Thoracic aorta (tissue), 2 donors: ENCODE data around the gene SCARF1. TPM values are rescaled to one million over a fixed set of nuclear protein-coding genes. Genes with fewer than 3 reads are reported as not detected.
A peak's percentile ranks its signal among the peaks of the same experiment; 100 is the strongest.

Source experiments
- ATAC-seq: fragments of 150-250 bp; one replicate; pipeline ENCODE4 v1.8.0; 2017; ENCODE audit warnings: low read depth; ENCODE audit not compliant: insufficient number of reproducible peaks, low FRiP score
- DNase-seq: peaks from one replicate; pipeline ENCODE4 v3.0.0-alpha.2; 2020; ENCODE audit warnings: low spot score
- H3K27ac ChIP-seq, 2 donors: fragments of 200-600 bp; sonication (generic); 1 replicate in 1 of 2; 2 replicates in 1 of 2; pipeline ENCODE4 v1.5.1; 2016; ENCODE audit warnings: mild to moderate bottlenecking in 2 of 2, moderate library complexity in 2 of 2
- H3K27me3 ChIP-seq: fragments of 200-600 bp; sonication (generic); replicated peaks from 2 replicates; pipeline ENCODE4 v1.6.0; 2016; ENCODE audit warnings: mild to moderate bottlenecking; ENCODE audit not compliant: insufficient read depth
- H3K36me3 ChIP-seq: fragments of 200-600 bp; sonication (generic); one replicate; pipeline ENCODE4 v1.5.1; 2016
- H3K4me1 ChIP-seq, 2 donors: fragments of 200-600 bp; sonication (generic); 1 replicate in 1 of 2; 2 replicates in 1 of 2; pipeline versions ENCODE4 v1.5.1 to v1.6.0; 2016; ENCODE audit warnings: low read depth in 2 of 2, mild to moderate bottlenecking in 1 of 2; ENCODE audit not compliant: control insufficient read depth in 1 of 2
- H3K4me3 ChIP-seq: fragments of 200-600 bp; sonication (generic); 2 replicates; pipeline ENCODE4 v1.5.1; 2016; ENCODE audit warnings: mild to moderate bottlenecking
- H3K9me3 ChIP-seq: fragments of 200-600 bp; sonication (generic); 2 replicates; pipeline ENCODE4 v1.5.1; 2016
- total RNA-seq, 2 donors: library from RNA; depleted of rRNA; stranded (reverse); fragments of >200 nt; gene quantifications; one replicate each; pipeline versions ENCODE4 v1.1.0 to v1.2.3, GENCODE V29; 2016
- TF ChIP-seq, protein P1 (sequence below): fragments of 200-600 bp; sonication (generic); IDR thresholded peaks from one replicate; pipeline ENCODE4 v1.5.1; 2019; ENCODE audit warnings: antibody characterized with exemption

SCARF1 gene
- total RNA-seq, 2 donors from 2014 or later: 17.6 to 19.1 TPM

GRCh38 chr17:1601571-1601970, 44.0 kb downstream of the SCARF1 start:
- H3K27ac ChIP-seq: no peak overlapping the region
- no peaks in the 10 kb centered on the region for H3K4me1 ChIP-seq
- H3K27me3 ChIP-seq: no peaks in the 10 kb centered on the region
- DNase-seq (no peak), ATAC-seq (no peak)
- no peak overlapping the region for H3K4me3 ChIP-seq
- H3K36me3 ChIP-seq: no peaks in the 10 kb centered on the region
- TF ChIP-seq, protein P1, sequence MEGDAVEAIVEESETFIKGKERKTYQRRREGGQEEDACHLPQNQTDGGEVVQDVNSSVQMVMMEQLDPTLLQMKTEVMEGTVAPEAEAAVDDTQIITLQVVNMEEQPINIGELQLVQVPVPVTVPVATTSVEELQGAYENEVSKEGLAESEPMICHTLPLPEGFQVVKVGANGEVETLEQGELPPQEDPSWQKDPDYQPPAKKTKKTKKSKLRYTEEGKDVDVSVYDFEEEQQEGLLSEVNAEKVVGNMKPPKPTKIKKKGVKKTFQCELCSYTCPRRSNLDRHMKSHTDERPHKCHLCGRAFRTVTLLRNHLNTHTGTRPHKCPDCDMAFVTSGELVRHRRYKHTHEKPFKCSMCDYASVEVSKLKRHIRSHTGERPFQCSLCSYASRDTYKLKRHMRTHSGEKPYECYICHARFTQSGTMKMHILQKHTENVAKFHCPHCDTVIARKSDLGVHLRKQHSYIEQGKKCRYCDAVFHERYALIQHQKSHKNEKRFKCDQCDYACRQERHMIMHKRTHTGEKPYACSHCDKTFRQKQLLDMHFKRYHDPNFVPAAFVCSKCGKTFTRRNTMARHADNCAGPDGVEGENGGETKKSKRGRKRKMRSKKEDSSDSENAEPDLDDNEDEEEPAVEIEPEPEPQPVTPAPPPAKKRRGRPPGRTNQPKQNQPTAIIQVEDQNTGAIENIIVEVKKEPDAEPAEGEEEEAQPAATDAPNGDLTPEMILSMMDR: no peak
- no peaks in the 10 kb centered on the region for H3K9me3 ChIP-seq

- no peak for ATAC-seq
Observed at GRCh38 chr17:1598399-1599095, 47.0 kb downstream of the SCARF1 start.

DNA sequence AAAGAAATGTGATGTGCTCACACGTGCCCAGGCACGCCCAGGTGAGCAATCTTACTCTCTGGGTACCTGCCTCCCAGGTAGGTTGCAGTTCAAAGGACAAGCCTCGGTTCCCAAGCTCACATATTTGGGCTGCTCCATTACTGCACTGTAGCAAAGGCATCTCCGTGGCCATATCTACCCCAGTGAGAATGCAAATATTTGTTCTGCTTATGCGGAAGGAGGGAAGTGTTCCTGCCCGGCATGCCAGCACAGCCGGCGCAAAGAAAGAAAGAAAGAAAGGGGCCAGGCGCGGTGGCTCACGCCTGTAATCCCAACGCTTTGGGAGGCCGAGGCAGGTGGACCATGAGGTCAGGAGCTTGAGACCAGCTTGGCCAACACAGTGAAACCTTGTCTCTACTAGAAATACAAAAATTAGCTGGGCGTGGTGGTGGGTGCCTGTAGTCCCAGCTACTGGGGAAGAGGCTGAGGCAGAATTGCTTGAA, 47.6 kb downstream of the SCARF1 start:
- H3K27me3 ChIP-seq: no peaks in the 10 kb centered on the region
- H3K27ac ChIP-seq: no peak overlapping the region
- no peak for DNase-seq
- H3K4me3 ChIP-seq: no peak overlapping the region
- TF ChIP-seq, protein P1: no peak
- no peaks in the 10 kb centered on the region for H3K9me3 ChIP-seq
- no peak for ATAC-seq
- no peaks in the 10 kb centered on the region for H3K36me3 ChIP-seq
- H3K4me1 ChIP-seq: peaks cover 8 to 12% of the 10 kb centered on the region in 2 donors

More at GRCh38 chr17:1598399-1599095, 47.0 kb downstream of the SCARF1 start:
- peaks cover 1 to 6% of the 10 kb centered on the region in 2 donors for H3K4me1 ChIP-seq
- no peaks in the 10 kb centered on the region for H3K9me3 ChIP-seq
- DNase-seq: no peak
- TF ChIP-seq, protein P1: no peak
- H3K4me3 ChIP-seq: no peak overlapping the region
- no peak overlapping the region for H3K27ac ChIP-seq
- H3K27me3 ChIP-seq: no peaks in the 10 kb centered on the region
- H3K36me3 ChIP-seq: no peaks in the 10 kb centered on the region

- DNase-seq (no peak), ATAC-seq (no peak)
- Histone ChIP-seq H3K4me1 (peaks cover 32 to 52% of the 10 kb centered on the region in 2 donors), H3K4me3 (no peak overlapping the region), H3K27me3 (no peaks in the 10 kb centered on the region), H3K27ac (peak overlapping the region; percentile 30 to 59), H3K36me3 (no peaks in the 10 kb centered on the region), H3K9me3 (no peaks in the 10 kb centered on the region)
- TF ChIP-seq, protein P1: no peak
Observed at GRCh38 chr17:1593630-1593931, 52.0 kb downstream of the SCARF1 start.

DNA sequence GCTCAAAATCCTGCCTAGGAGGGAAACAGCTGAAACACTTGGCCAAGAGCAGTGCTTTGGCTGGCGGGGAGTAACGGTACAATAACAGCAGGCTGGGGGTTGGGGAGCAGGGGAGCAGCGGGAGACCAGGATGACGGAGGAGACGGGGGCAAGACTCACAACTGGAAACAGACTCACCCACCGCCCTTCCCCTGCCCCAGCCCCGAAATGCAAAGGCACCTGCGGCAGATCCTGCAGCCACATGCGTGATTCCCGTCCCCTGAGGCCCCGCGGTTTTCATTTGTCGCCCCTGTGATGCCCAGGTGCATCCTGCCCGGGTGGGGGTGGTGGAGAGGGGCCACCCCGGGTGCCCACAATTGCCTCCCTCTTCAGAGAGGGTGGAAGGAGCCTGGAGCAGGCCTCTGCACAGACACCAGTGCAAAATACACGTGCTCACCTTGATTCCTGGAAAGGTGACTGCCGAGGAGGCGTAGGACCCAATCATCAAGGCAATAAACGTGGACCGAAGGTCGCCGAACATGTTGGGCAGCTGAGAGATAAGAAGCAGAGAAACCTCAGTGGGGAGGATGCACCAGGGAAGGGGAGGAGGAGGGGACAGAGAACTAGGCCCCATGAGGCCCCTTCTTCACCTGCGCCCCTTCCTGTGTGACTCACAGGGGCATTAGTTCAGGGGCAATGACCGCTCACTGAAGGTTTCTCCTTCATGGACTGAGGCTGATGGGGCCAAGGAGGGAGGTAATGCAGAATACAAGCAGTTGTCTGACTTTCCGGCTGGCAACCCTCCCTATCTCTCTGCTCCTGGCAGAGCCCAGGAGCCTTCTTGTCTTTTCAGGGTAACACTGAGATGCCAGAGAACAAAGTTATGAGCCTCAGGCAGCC, 52.5 kb downstream of the SCARF1 start:
- ATAC-seq (no peak), DNase-seq (no peak)
- Histone ChIP-seq H3K4me1 (peaks cover 32 to 52% of the 10 kb centered on the region in 2 donors), H3K36me3 (no peaks in the 10 kb centered on the region), H3K27ac (peak overlapping the region; percentile 30 to 59), H3K27me3 (no peaks in the 10 kb centered on the region), H3K9me3 (no peaks in the 10 kb centered on the region), H3K4me3 (no peak overlapping the region)
- TF ChIP-seq, protein P1: no peak
